Neural cell (in vitro differentiated cells): ENCODE results near the gene SATL1.

Experiments
- EZH2 ChIP-seq: fragments of 200-600, 300-800 bp; shearing (Covaris generic), sonication (generic); IDR thresholded peaks from 2 replicates; pipeline ENCODE4 v1.6.1; 2014; ENCODE audit warnings: antibody characterized with exemption, low read length, borderline replicate concordance, mild to moderate bottlenecking; ENCODE audit not compliant: insufficient read depth, poor library complexity, severe bottlenecking
- SMC3 ChIP-seq: fragments of 450-650 bp; conservative IDR thresholded peaks from 2 replicates; pipeline ENCODE4 v1.6.1; 2014; ENCODE audit warnings: antibody characterized with exemption, mild to moderate bottlenecking, moderate library complexity; ENCODE audit not compliant: poor library complexity
- TAF1 ChIP-seq: IDR thresholded peaks from 2 replicates; pipeline ENCODE4 v1.6.1; 2012; ENCODE audit warnings: low read depth
- TF ChIP-seq, protein P1 (sequence below): fragments of 450-650 bp; IDR thresholded peaks from 2 replicates; pipeline ENCODE4 v1.5.1; 2014; ENCODE audit warnings: antibody characterized with exemption, mild to moderate bottlenecking, moderate library complexity; ENCODE audit not compliant: poor library complexity, severe bottlenecking

DNA sequence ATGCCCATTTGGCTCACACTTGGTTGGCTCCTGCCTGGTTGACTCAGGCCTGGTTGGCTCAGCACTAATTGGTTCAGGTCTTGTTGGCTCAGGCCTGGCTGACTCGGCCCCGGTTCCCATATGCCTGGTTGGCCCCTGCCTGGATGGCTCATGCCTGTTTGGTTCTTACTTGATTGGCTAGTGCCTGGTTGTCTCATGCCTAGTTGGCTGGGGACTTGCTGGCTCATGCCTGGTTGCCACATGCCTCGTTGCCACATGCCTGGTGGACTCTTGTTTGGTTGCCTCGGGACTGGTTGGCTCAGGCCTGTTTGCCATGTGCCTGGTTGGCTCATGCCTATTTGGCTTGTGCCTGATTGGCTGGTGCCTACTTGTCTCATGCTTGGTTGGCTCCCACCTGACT lies 136.2 kb downstream of the SATL1 start:
- TF ChIP-seq, protein P1, sequence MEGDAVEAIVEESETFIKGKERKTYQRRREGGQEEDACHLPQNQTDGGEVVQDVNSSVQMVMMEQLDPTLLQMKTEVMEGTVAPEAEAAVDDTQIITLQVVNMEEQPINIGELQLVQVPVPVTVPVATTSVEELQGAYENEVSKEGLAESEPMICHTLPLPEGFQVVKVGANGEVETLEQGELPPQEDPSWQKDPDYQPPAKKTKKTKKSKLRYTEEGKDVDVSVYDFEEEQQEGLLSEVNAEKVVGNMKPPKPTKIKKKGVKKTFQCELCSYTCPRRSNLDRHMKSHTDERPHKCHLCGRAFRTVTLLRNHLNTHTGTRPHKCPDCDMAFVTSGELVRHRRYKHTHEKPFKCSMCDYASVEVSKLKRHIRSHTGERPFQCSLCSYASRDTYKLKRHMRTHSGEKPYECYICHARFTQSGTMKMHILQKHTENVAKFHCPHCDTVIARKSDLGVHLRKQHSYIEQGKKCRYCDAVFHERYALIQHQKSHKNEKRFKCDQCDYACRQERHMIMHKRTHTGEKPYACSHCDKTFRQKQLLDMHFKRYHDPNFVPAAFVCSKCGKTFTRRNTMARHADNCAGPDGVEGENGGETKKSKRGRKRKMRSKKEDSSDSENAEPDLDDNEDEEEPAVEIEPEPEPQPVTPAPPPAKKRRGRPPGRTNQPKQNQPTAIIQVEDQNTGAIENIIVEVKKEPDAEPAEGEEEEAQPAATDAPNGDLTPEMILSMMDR, result no peak
- no peak for TF ChIP-seq SMC3
- TF ChIP-seq EZH2, result no peak
- no peak for TF ChIP-seq TAF1
